Effector memory CD4-positive, alpha-beta T cell (primary cell): ENCODE data around the gene CCDC102B.
"Not testable (repeated sequence)": the region's sequence is repeated elsewhere in the genome, so short reads cannot be mapped to it uniquely, and the experiment has no call there.

Source experiments
- DNase-seq, 3 donors: peaks; one replicate each; pipeline ENCODE4 v3.0.0-alpha.2; 2020
- H3K27ac ChIP-seq: 2 replicates; pipeline ENCODE4 v1.7.0; 2013; ENCODE audit warnings: mild to moderate bottlenecking, low read length, moderate library complexity; ENCODE audit not compliant: insufficient read depth, poor library complexity, severe bottlenecking
- H3K27me3 ChIP-seq: replicated peaks from 2 replicates; pipeline ENCODE4 v1.7.0; 2013; ENCODE audit warnings: mild to moderate bottlenecking, low read length; ENCODE audit not compliant: insufficient read depth, control insufficient read depth, poor library complexity, severe bottlenecking
- H3K36me3 ChIP-seq: 2 replicates; pipeline ENCODE4 v1.7.0; 2013; ENCODE audit warnings: mild to moderate bottlenecking, low read length, moderate library complexity; ENCODE audit not compliant: control insufficient read depth, insufficient read depth
- H3K4me1 ChIP-seq: 2 replicates; pipeline ENCODE4 v1.7.0; 2013; ENCODE audit warnings: low read length, mild to moderate bottlenecking; ENCODE audit not compliant: control insufficient read depth, insufficient read depth, poor library complexity, severe bottlenecking
- H3K4me3 ChIP-seq: 2 replicates; pipeline ENCODE4 v1.7.0; 2013; ENCODE audit warnings: low read length, low read depth, mild to moderate bottlenecking; ENCODE audit not compliant: insufficient read depth, poor library complexity, severe bottlenecking
- H3K9me3 ChIP-seq: 2 replicates; pipeline ENCODE4 v1.7.0; 2013; ENCODE audit warnings: mild to moderate bottlenecking, low read length, moderate library complexity; ENCODE audit not compliant: control insufficient read depth

Gene CCDC102B

GRCh38 chr18:68985172-68985820 is 187.4 kb downstream of the CCDC102B start:
- Histone ChIP-seq H3K4me1 (no peaks in the 10 kb centered on the region), H3K36me3 (no peaks in the 10 kb centered on the region), H3K27me3 (no peaks in the 10 kb centered on the region), H3K9me3 (no peaks in the 10 kb centered on the region), H3K4me3 (no peak overlapping the region), H3K27ac (no peak overlapping the region)
- DNase-seq = no peak

GRCh38 chr18:68991286-68991685 is 193.4 kb downstream of the CCDC102B start:
- H3K4me1 ChIP-seq = no peaks in the 10 kb centered on the region
- no peaks in the 10 kb centered on the region for H3K9me3 ChIP-seq
- H3K27me3 ChIP-seq = no peaks in the 10 kb centered on the region
- DNase-seq = no peak
- no peak overlapping the region for H3K4me3 ChIP-seq
- H3K27ac ChIP-seq = no peak overlapping the region
- H3K36me3 ChIP-seq = no peaks in the 10 kb centered on the region

GRCh38 chr18:68992719-68993482 is 195.0 kb downstream of the CCDC102B start:
- Histone ChIP-seq H3K4me1 (no peaks in the 10 kb centered on the region), H3K36me3 (no peaks in the 10 kb centered on the region), H3K27ac (no peak overlapping the region), H3K4me3 (no peak overlapping the region), H3K9me3 (no peaks in the 10 kb centered on the region), H3K27me3 (no peaks in the 10 kb centered on the region)
- DNase-seq = no peak

GRCh38 chr18:68995675-68996074 is 197.8 kb downstream of the CCDC102B start:
- H3K27ac ChIP-seq = no peak overlapping the region
- DNase-seq = no peak
- no peaks in the 10 kb centered on the region for H3K9me3 ChIP-seq
- H3K27me3 ChIP-seq = no peaks in the 10 kb centered on the region
- no peaks in the 10 kb centered on the region for H3K4me1 ChIP-seq
- no peaks in the 10 kb centered on the region for H3K36me3 ChIP-seq
- no peak overlapping the region for H3K4me3 ChIP-seq

- no peak for DNase-seq
- Histone ChIP-seq H3K36me3 (no peaks in the 10 kb centered on the region), H3K27ac (no peak overlapping the region), H3K4me3 (no peak overlapping the region), H3K27me3 (no peaks in the 10 kb centered on the region), H3K4me1 (no peaks in the 10 kb centered on the region), H3K9me3 (no peaks in the 10 kb centered on the region)
Observed at GRCh38 chr18:68997845-68998244, 200.0 kb downstream of the CCDC102B start.

- Histone ChIP-seq H3K9me3 (no peaks in the 10 kb centered on the region), H3K36me3 (no peaks in the 10 kb centered on the region), H3K4me3 (no peak overlapping the region), H3K27ac (no peak overlapping the region), H3K4me1 (no peaks in the 10 kb centered on the region), H3K27me3 (no peaks in the 10 kb centered on the region)
- DNase-seq = no peak
Observed at GRCh38 chr18:69000366-69000765, 202.5 kb downstream of the CCDC102B start.

GRCh38 chr18:69002233-69002632 is 204.4 kb downstream of the CCDC102B start:
- H3K27me3 ChIP-seq = no peaks in the 10 kb centered on the region
- no peaks in the 10 kb centered on the region for H3K36me3 ChIP-seq
- no peaks in the 10 kb centered on the region for H3K9me3 ChIP-seq
- no peak overlapping the region for H3K4me3 ChIP-seq
- H3K27ac ChIP-seq = no peak overlapping the region
- no peak for DNase-seq
- H3K4me1 ChIP-seq = no peaks in the 10 kb centered on the region

- not testable (repeated sequence) for H3K9me3 ChIP-seq, H3K4me3 ChIP-seq, H3K27ac ChIP-seq, H3K4me1 ChIP-seq, DNase-seq, H3K27me3 ChIP-seq, H3K36me3 ChIP-seq
Observed at GRCh38 chr18:69006212-69006611, 208.3 kb downstream of the CCDC102B start.

- Histone ChIP-seq H3K27me3 (no peaks in the 10 kb centered on the region), H3K4me3 (no peak overlapping the region), H3K4me1 (no peaks in the 10 kb centered on the region), H3K36me3 (no peaks in the 10 kb centered on the region), H3K27ac (no peak overlapping the region), H3K9me3 (no peaks in the 10 kb centered on the region)
- no peak for DNase-seq
Observed at GRCh38 chr18:69008538-69008937, 210.7 kb downstream of the CCDC102B start.

GRCh38 chr18:69021211-69021805 is 223.4 kb downstream of the CCDC102B start:
- Histone ChIP-seq H3K36me3 (no peaks in the 10 kb centered on the region), H3K27me3 (no peaks in the 10 kb centered on the region), H3K4me3 (no peak overlapping the region), H3K27ac (no peak overlapping the region), H3K9me3 (no peaks in the 10 kb centered on the region), H3K4me1 (no peaks in the 10 kb centered on the region)
- no peak for DNase-seq
